Gastroesophageal sphincter (tissue), 4 donors: ENCODE data around the gene MRPS14. TPM values are rescaled to one million over a fixed set of nuclear protein-coding genes. Genes with fewer than 3 reads are reported as not detected.

Source experiments
- ATAC-seq: fragments of 150-250 bp; one replicate; pipeline ENCODE4 v1.9.1; 2016; ENCODE audit warnings: mild to moderate bottlenecking, moderate library complexity
- H3K27ac ChIP-seq, 4 donors: fragments of 200-600 bp; sonication (generic) in 3 of 4; 1 replicate in 3 of 4; 2 replicates in 1 of 4; pipeline ENCODE4 v1.5.1; 2016 to 2019
- H3K27me3 ChIP-seq: fragments of 200-600 bp; sonication (generic); one replicate; pipeline ENCODE4 v1.5.1; 2019
- H3K36me3 ChIP-seq, 2 donors: fragments of 200-600 bp; sonication (generic); one replicate each; pipeline ENCODE4 v1.5.1; 2019; ENCODE audit warnings: control low read depth in 1 of 2
- H3K4me1 ChIP-seq, 3 donors: fragments of 200-600 bp; sonication (generic); 1 replicate in 2 of 3; 2 replicates in 1 of 3; pipeline ENCODE4 v1.5.1; 2016 to 2019; ENCODE audit warnings: control low read depth in 2 of 3
- H3K4me3 ChIP-seq, 2 donors: fragments of 200-600 bp; sonication (generic); one replicate each; pipeline ENCODE4 v1.5.1; 2019; ENCODE audit warnings: mild to moderate bottlenecking in 1 of 2, moderate library complexity in 1 of 2
- H3K9me3 ChIP-seq, 3 donors: fragments of 200-600 bp; sonication (generic); one replicate each; pipeline ENCODE4 v1.5.1; 2017 to 2019; ENCODE audit warnings: control low read depth in 2 of 3
- CTCF ChIP-seq, 4 experiments: fragments of 200-600 bp in 2 of 4; fragments of 450-650 bp in 2 of 4; sonication (generic) in 1 of 4; IDR thresholded peaks; one replicate each; pipeline ENCODE4 v1.5.1; 2017 to 2019; ENCODE audit warnings: antibody characterized with exemption in 4 of 4, mild to moderate bottlenecking in 2 of 4, moderate library complexity in 2 of 4
- EP300 ChIP-seq: sonication (generic); formaldehyde crosslinking; IDR thresholded peaks from one replicate; pipeline ENCODE4 v1.6.1; 2017; ENCODE audit warnings: antibody characterized with exemption, mild to moderate bottlenecking
- POLR2A ChIP-seq, 2 donors: fragments of 450-650 bp; IDR thresholded peaks; one replicate each; pipeline ENCODE4 v1.6.1; 2017; ENCODE audit warnings: antibody characterized with exemption in 2 of 2, mild to moderate bottlenecking in 2 of 2, moderate library complexity in 1 of 2
- POLR2AphosphoS5 ChIP-seq: sonication (generic); formaldehyde crosslinking; IDR thresholded peaks from one replicate; pipeline ENCODE4 v1.6.1; 2017; ENCODE audit warnings: antibody characterized with exemption
- WGBS, 2 donors: methylation state at CpG; one replicate each; pipeline ENCODE4 v1.1.5; 2018; ENCODE audit warnings: low coverage in 1 of 2; 5-methylcytosine and 5-hydroxymethylcytosine counted together
- total RNA-seq, 4 donors: library from RNA; depleted of rRNA; stranded (reverse); fragments of >200 nt; gene quantifications; one replicate each; pipeline ENCODE4 v1.1.0, GENCODE V29; 2016

Gene MRPS14
- total RNA-seq, 4 donors from 2014 or later = 25.7 to 36.6 (median 28.2) TPM

- ATAC-seq = no peak
- Histone ChIP-seq H3K4me1 (peaks cover 0 to 9% (median 8%) of the 10 kb centered on the region in 3 donors), H3K4me3 (no peak within 1 kb of the TSS), H3K27ac (no peak within 1 kb of the TSS), H3K9me3 (no peaks in the 10 kb centered on the region), H3K36me3 (no peaks in the 10 kb centered on the region), H3K27me3 (no peaks in the 10 kb centered on the region)
- TF ChIP-seq POLR2AphosphoS5 (no peak), EP300 (no peak), CTCF (IDR thresholded peaks at IDR 0.05) (no peak), POLR2A (IDR thresholded peaks at IDR 0.05) (no peak)
- WGBS, 2 donors = 82 to 85% methylated on average over 1 to 5 of the region's 9 CpGs
Observed at GRCh38 chr1:175067362-175068106, 44.3 kb upstream of the MRPS14 start, which contains the start of gene TNN. TNN (plus strand) TSS chr1:175067833; CDS start chr1:175077419, 9,586 bp downstream.

GRCh38 chr1:175062858-175063257 is 39.6 kb upstream of the MRPS14 start:
- TF ChIP-seq POLR2A (IDR thresholded peaks at IDR 0.05) (no peak), CTCF (IDR thresholded peaks at IDR 0.05) (no peak), EP300 (no peak), POLR2AphosphoS5 (no peak)
- Histone ChIP-seq H3K9me3 (no peaks in the 10 kb centered on the region), H3K36me3 (no peaks in the 10 kb centered on the region), H3K4me1 (no peaks in the 10 kb centered on the region), H3K27ac (no peak overlapping the region), H3K4me3 (no peak overlapping the region), H3K27me3 (no peaks in the 10 kb centered on the region)
- ATAC-seq = no peak
- WGBS, 2 donors = 17 to 59% methylated on average over 1 to 2 of the region's 2 CpGs

- no peak for TF ChIP-seq POLR2AphosphoS5
- no peak for TF ChIP-seq CTCF (IDR thresholded peaks at IDR 0.05)
- TF ChIP-seq EP300 = no peak
- no peak for TF ChIP-seq POLR2A (IDR thresholded peaks at IDR 0.05)
- no peaks in the 10 kb centered on the region for H3K27me3 ChIP-seq
- WGBS, 2 donors = 89 to 100% methylated on average over 1 of the region's 1 CpG
- no peaks in the 10 kb centered on the region for H3K36me3 ChIP-seq
- H3K4me1 ChIP-seq = no peaks in the 10 kb centered on the region
- H3K4me3 ChIP-seq = no peak overlapping the region
- H3K27ac ChIP-seq = no peak overlapping the region
- no peaks in the 10 kb centered on the region for H3K9me3 ChIP-seq
- no peak for ATAC-seq
Observed at GRCh38 chr1:175062339-175062738, 39.1 kb upstream of the MRPS14 start.

- H3K4me3 ChIP-seq = no peak overlapping the region
- H3K4me1 ChIP-seq = no peaks in the 10 kb centered on the region
- H3K27ac ChIP-seq = no peak overlapping the region
- no peak for ATAC-seq
- H3K27me3 ChIP-seq = no peaks in the 10 kb centered on the region
- TF ChIP-seq CTCF (IDR thresholded peaks at IDR 0.05) (no peak), EP300 (no peak), POLR2A (IDR thresholded peaks at IDR 0.05) (no peak)
- no peaks in the 10 kb centered on the region for H3K36me3 ChIP-seq
- H3K9me3 ChIP-seq = no peaks in the 10 kb centered on the region
- WGBS, 2 donors = 80 to 88% methylated on average over 3 of the region's 3 CpGs
Observed at GRCh38 chr1:175054736-175055135, 31.5 kb upstream of the MRPS14 start.

- Histone ChIP-seq H3K27ac (no peak overlapping the region), H3K9me3 (no peaks in the 10 kb centered on the region), H3K4me1 (no peaks in the 10 kb centered on the region), H3K4me3 (no peak overlapping the region), H3K36me3 (no peaks in the 10 kb centered on the region), H3K27me3 (no peaks in the 10 kb centered on the region)
- 85% methylated on average over 2 of the region's 2 CpGs; no CpG with 5 or more reads in 1 of the 2 donors for WGBS, 2 donors
- no peak for TF ChIP-seq POLR2AphosphoS5
- TF ChIP-seq POLR2A (IDR thresholded peaks at IDR 0.05) = no peak
- no peak for TF ChIP-seq EP300
- no peak for TF ChIP-seq CTCF (IDR thresholded peaks at IDR 0.05)
- ATAC-seq = no peak
Observed at GRCh38 chr1:175050992-175051391, 27.8 kb upstream of the MRPS14 start.
